ENCODE data around the gene SEMA3B.

DNA sequence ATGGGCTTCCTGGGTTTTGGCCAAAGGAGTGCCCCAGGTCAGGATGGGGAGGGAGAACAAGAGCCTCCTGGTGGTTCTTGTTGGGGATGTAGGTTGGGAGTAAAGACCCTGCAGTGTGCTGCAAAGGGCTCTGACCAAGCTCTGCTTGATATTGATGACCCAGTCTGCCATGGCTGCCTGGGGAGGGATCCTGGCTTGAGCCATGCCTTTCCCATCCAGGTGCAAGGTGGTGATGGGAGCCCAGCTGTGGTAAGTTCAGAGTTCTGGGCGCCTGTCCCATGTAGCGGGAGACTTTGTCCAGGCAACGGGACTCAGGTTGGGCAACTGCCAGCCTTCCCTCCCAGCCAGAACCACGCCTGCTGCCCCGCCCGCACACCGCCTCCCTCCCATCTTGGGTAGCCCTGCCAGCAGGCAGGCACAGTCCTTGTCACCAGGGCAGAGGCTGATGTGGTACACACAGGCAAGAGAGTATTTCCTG is 30.4 kb upstream of the SEMA3B start:
- TF ChIP-seq, protein P1, sequence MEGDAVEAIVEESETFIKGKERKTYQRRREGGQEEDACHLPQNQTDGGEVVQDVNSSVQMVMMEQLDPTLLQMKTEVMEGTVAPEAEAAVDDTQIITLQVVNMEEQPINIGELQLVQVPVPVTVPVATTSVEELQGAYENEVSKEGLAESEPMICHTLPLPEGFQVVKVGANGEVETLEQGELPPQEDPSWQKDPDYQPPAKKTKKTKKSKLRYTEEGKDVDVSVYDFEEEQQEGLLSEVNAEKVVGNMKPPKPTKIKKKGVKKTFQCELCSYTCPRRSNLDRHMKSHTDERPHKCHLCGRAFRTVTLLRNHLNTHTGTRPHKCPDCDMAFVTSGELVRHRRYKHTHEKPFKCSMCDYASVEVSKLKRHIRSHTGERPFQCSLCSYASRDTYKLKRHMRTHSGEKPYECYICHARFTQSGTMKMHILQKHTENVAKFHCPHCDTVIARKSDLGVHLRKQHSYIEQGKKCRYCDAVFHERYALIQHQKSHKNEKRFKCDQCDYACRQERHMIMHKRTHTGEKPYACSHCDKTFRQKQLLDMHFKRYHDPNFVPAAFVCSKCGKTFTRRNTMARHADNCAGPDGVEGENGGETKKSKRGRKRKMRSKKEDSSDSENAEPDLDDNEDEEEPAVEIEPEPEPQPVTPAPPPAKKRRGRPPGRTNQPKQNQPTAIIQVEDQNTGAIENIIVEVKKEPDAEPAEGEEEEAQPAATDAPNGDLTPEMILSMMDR (IDR thresholded peaks at IDR 0.05 in 4 of 5, conservative IDR thresholded peaks at IDR 0.05 in 1 of 5) = no peak
- no peak for TF ChIP-seq POLR2A (IDR thresholded peaks at IDR 0.05)
